Neural cell (in vitro differentiated cells): ENCODE measurements around the gene PLA2G2C. TPM values are rescaled to one million over a fixed set of nuclear protein-coding genes. Genes with fewer than 3 reads are reported as not detected.

Source experiments
- H2AFZ ChIP-seq: fragments of 200-600, 300-800 bp; sonication (generic), shearing (Covaris generic); 2 replicates; pipeline ENCODE4 v1.6.0; 2014; ENCODE audit warnings: low read depth, mild to moderate bottlenecking, antibody characterized with exemption, low read length, moderate library complexity
- H3F3A ChIP-seq: fragments of 200-600 bp; shearing (Covaris generic); 2 replicates; pipeline ENCODE4 v1.6.1; 2016; ENCODE audit warnings: mild to moderate bottlenecking, moderate library complexity, mixed read lengths, antibody characterized with exemption, low read length; ENCODE audit not compliant: insufficient read depth, poor library complexity, severe bottlenecking
- H3K27ac ChIP-seq: fragments of 200-600, 300-800 bp; sonication (generic), shearing (Covaris generic); 2 replicates; pipeline ENCODE4 v1.5.1; 2014; ENCODE audit warnings: mild to moderate bottlenecking, low read length, moderate library complexity
- H3K27me3 ChIP-seq: fragments of 300-800, 200-600 bp; sonication (generic), shearing (Covaris generic); 2 replicates; pipeline ENCODE4 v1.6.0; 2014; ENCODE audit warnings: mild to moderate bottlenecking, low read depth, low read length, moderate library complexity; ENCODE audit not compliant: insufficient read depth
- H3K36me3 ChIP-seq: fragments of 300-800, 200-600 bp; sonication (generic), shearing (Covaris generic); 2 replicates; pipeline ENCODE4 v1.5.1; 2014; ENCODE audit warnings: mild to moderate bottlenecking, antibody characterized with exemption, low read length, moderate library complexity; ENCODE audit not compliant: insufficient read depth
- H3K4me2 ChIP-seq: fragments of 300-800, 200-600 bp; sonication (generic), shearing (Covaris generic); 2 replicates; pipeline ENCODE4 v1.6.0; 2014; ENCODE audit warnings: mild to moderate bottlenecking, low read length
- H3K4me3 ChIP-seq: fragments of 300-800, 200-600 bp; sonication (generic), shearing (Covaris generic); 2 replicates; pipeline ENCODE4 v1.5.1; 2014; ENCODE audit warnings: mild to moderate bottlenecking, low read length, moderate library complexity
- H3K79me2 ChIP-seq: fragments of 200-600 bp; shearing (Covaris generic); replicated peaks from 2 replicates; pipeline ENCODE4 v1.6.0; 2014; ENCODE audit warnings: mild to moderate bottlenecking, low read length, moderate library complexity; ENCODE audit not compliant: insufficient read depth
- H3K9ac ChIP-seq: fragments of 300-800, 200-600 bp; sonication (generic), shearing (Covaris generic); 2 replicates; pipeline ENCODE4 v1.6.1; 2016; ENCODE audit warnings: mild to moderate bottlenecking, low read length, mixed read lengths
- H3K9me2 ChIP-seq: fragments of 200-600 bp; shearing (Covaris generic); 2 replicates; pipeline ENCODE4 v1.6.1; 2016; ENCODE audit warnings: mild to moderate bottlenecking, low read length, mixed read lengths; ENCODE audit not compliant: insufficient read depth
- H3K9me3 ChIP-seq: fragments of 200-600, 300-800 bp; sonication (generic), shearing (Covaris generic); 2 replicates; pipeline ENCODE4 v1.6.1; 2016; ENCODE audit warnings: mild to moderate bottlenecking, mixed run types, low read length, moderate library complexity, mixed read lengths
- H4K20me1 ChIP-seq: fragments of 200-600 bp; shearing (Covaris generic); 2 replicates; pipeline ENCODE4 v1.6.1; 2016; ENCODE audit warnings: mild to moderate bottlenecking, mixed run types; ENCODE audit not compliant: insufficient read depth
- EP300 ChIP-seq: fragments of 450-650 bp; conservative IDR thresholded peaks from 2 replicates; pipeline ENCODE4 v1.6.1; 2014; ENCODE audit warnings: antibody characterized with exemption, mild to moderate bottlenecking, moderate library complexity; ENCODE audit not compliant: poor library complexity, severe bottlenecking
- EZH2 ChIP-seq: fragments of 200-600, 300-800 bp; shearing (Covaris generic), sonication (generic); IDR thresholded peaks from 2 replicates; pipeline ENCODE4 v1.6.1; 2014; ENCODE audit warnings: antibody characterized with exemption, low read length, borderline replicate concordance, mild to moderate bottlenecking; ENCODE audit not compliant: insufficient read depth, poor library complexity, severe bottlenecking
- MXI1 ChIP-seq: fragments of 450-650 bp; conservative IDR thresholded peaks from 2 replicates; pipeline ENCODE4 v1.6.1; 2014; ENCODE audit warnings: antibody characterized with exemption, mild to moderate bottlenecking; ENCODE audit not compliant: poor library complexity, severe bottlenecking
- POLR2AphosphoS5 ChIP-seq: IDR thresholded peaks from 2 replicates; pipeline ENCODE4 v1.6.1; 2012
- RAD21 ChIP-seq: fragments of 450-650 bp; conservative IDR thresholded peaks from 2 replicates; pipeline ENCODE4 v1.6.1; 2014; ENCODE audit warnings: antibody characterized with exemption, mild to moderate bottlenecking, moderate library complexity
- REST ChIP-seq: IDR thresholded peaks from 2 replicates; pipeline ENCODE4 v1.6.1; 2012; ENCODE audit warnings: borderline replicate concordance
- SMC3 ChIP-seq: fragments of 450-650 bp; conservative IDR thresholded peaks from 2 replicates; pipeline ENCODE4 v1.6.1; 2014; ENCODE audit warnings: antibody characterized with exemption, mild to moderate bottlenecking, moderate library complexity; ENCODE audit not compliant: poor library complexity
- TAF1 ChIP-seq: IDR thresholded peaks from 2 replicates; pipeline ENCODE4 v1.6.1; 2012; ENCODE audit warnings: low read depth
- polyA plus RNA-seq: library from polyadenylated mRNA; depleted of rRNA; stranded (reverse); fragments of >200 nt; gene quantifications from 2 replicates; pipeline ENCODE4 v1.2.3, GENCODE V29; 2014
- TF ChIP-seq, protein P1 (sequence below): fragments of 450-650 bp; IDR thresholded peaks from 2 replicates; pipeline ENCODE4 v1.5.1; 2014; ENCODE audit warnings: antibody characterized with exemption, mild to moderate bottlenecking, moderate library complexity; ENCODE audit not compliant: poor library complexity, severe bottlenecking

PLA2G2C gene
- polyA plus RNA-seq, 1 donor from 2014 or later, result not detected

DNA sequence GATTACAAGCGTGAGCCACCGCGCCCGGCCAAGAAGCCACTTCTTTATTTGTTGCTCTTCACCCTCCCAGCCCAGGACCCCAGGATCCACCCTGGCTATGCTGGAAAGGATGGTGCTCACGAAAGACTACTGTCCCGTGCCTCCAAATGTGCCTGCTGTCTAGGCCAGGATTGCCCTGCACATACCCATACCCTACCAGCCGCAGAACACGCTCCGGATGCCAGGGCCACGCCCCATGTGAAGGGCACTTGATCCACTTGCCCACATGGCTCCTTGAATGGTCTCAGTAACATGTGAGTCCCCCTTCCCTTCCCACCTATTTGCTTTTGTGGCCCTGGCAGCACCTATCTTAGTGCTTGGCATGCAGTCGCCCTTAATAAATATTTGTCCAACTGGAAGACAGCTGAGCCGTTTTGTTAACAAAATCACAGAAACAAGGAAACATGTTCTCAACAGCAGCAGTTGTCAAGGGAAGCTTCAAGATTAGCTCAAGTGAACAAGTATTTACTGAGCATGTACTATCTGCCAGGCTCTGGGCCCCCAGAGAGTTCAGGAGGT is 14.2 kb downstream of the PLA2G2C start:
- H3F3A ChIP-seq, result no peaks in the 10 kb centered on the region
- TF ChIP-seq POLR2AphosphoS5, result no peak
- no peak for TF ChIP-seq TAF1
- TF ChIP-seq REST, result no peak
- no peak for TF ChIP-seq MXI1
- TF ChIP-seq RAD21, result no peak
- TF ChIP-seq, protein P1, sequence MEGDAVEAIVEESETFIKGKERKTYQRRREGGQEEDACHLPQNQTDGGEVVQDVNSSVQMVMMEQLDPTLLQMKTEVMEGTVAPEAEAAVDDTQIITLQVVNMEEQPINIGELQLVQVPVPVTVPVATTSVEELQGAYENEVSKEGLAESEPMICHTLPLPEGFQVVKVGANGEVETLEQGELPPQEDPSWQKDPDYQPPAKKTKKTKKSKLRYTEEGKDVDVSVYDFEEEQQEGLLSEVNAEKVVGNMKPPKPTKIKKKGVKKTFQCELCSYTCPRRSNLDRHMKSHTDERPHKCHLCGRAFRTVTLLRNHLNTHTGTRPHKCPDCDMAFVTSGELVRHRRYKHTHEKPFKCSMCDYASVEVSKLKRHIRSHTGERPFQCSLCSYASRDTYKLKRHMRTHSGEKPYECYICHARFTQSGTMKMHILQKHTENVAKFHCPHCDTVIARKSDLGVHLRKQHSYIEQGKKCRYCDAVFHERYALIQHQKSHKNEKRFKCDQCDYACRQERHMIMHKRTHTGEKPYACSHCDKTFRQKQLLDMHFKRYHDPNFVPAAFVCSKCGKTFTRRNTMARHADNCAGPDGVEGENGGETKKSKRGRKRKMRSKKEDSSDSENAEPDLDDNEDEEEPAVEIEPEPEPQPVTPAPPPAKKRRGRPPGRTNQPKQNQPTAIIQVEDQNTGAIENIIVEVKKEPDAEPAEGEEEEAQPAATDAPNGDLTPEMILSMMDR, result no peak
- TF ChIP-seq SMC3, result no peak
- no peak for TF ChIP-seq EP300
- no peak for TF ChIP-seq EZH2
- no peak overlapping the region for H2AFZ ChIP-seq
- H3K36me3 ChIP-seq, result no peaks in the 10 kb centered on the region
- no peaks in the 10 kb centered on the region for H3K27me3 ChIP-seq
- no peak overlapping the region for H3K27ac ChIP-seq
- H3K4me3 ChIP-seq, result no peak overlapping the region
- no peak overlapping the region for H3K4me2 ChIP-seq
- no peaks in the 10 kb centered on the region for H3K79me2 ChIP-seq
- no peaks in the 10 kb centered on the region for H3K9me2 ChIP-seq
- H3K9me3 ChIP-seq, result no peaks in the 10 kb centered on the region
- no peaks in the 10 kb centered on the region for H4K20me1 ChIP-seq
- H3K9ac ChIP-seq, result no peak overlapping the region

DNA sequence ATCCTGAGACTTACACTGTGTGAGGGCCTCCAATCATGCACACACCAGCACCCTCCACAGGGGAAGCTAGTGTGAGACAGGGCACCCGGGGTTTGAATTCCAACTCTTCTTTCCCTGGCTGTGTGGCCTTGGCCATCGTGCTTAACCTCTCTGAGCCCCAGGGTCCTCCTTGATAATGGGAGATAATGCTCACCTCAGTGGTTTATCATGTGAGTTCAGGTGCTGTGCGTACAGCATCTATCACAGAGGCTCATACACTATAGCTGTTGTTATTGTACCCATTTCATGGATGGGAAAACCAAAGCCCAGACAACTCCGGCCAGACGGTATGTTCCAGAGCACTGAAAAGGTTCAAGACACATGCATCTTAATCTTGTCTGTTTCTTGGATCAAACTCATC is 16.4 kb downstream of the PLA2G2C start:
- no peaks in the 10 kb centered on the region for H3K9me2 ChIP-seq
- H4K20me1 ChIP-seq, result no peaks in the 10 kb centered on the region
- H3K9me3 ChIP-seq, result no peaks in the 10 kb centered on the region
- TF ChIP-seq REST, result no peak
- no peak for TF ChIP-seq MXI1
- TF ChIP-seq EP300, result no peak
- TF ChIP-seq, protein P1, result no peak
- TF ChIP-seq POLR2AphosphoS5, result no peak
- TF ChIP-seq SMC3, result no peak
- TF ChIP-seq RAD21, result no peak
- TF ChIP-seq TAF1, result no peak
- TF ChIP-seq EZH2, result no peak
- no peak overlapping the region for H3K4me2 ChIP-seq
- H2AFZ ChIP-seq, result no peak overlapping the region
- no peak overlapping the region for H3K9ac ChIP-seq
- H3K27ac ChIP-seq, result no peak overlapping the region
- H3K79me2 ChIP-seq, result no peaks in the 10 kb centered on the region
- H3K4me3 ChIP-seq, result no peak overlapping the region
- no peaks in the 10 kb centered on the region for H3K27me3 ChIP-seq
- no peaks in the 10 kb centered on the region for H3F3A ChIP-seq
- H3K36me3 ChIP-seq, result no peaks in the 10 kb centered on the region
